HFF-Myc (cell line): Measurements from ENCODE around the gene ARHGAP15.

Experiments
- DNase-seq: peaks from one replicate; pipeline ENCODE4 v3.0.0-alpha.2; 2011; ENCODE audit warnings: low read depth; ENCODE audit errors: extremely low read depth
- H3K4me3 ChIP-seq: replicated peaks from 2 replicates; pipeline ENCODE4 v1.5.1; 2011; ENCODE audit warnings: low read depth, mild to moderate bottlenecking, control low read depth, low read length
- CTCF ChIP-seq: IDR thresholded peaks from 2 replicates; pipeline ENCODE4 v1.5.1; 2012; ENCODE audit warnings: mild to moderate bottlenecking, low read depth, low read length, control low read depth; ENCODE audit errors: missing control alignments

Gene ARHGAP15

GRCh38 chr2:143237146-143237777 lies 108.0 kb downstream of the ARHGAP15 start:
- no peak for TF ChIP-seq CTCF
- no peak overlapping the region for H3K4me3 ChIP-seq
- no peak for DNase-seq

- no peak overlapping the region for H3K4me3 ChIP-seq
- DNase-seq = no peak
- TF ChIP-seq CTCF = no peak
Measured at GRCh38 chr2:143241403-143242088, 112.3 kb downstream of the ARHGAP15 start.

- DNase-seq = no peak
- no peak overlapping the region for H3K4me3 ChIP-seq
- no peak for TF ChIP-seq CTCF
Measured at GRCh38 chr2:143246246-143246645, 117.0 kb downstream of the ARHGAP15 start.

- H3K4me3 ChIP-seq = no peak overlapping the region
- no peak for TF ChIP-seq CTCF
- DNase-seq = no peak
Measured at GRCh38 chr2:143246815-143247744, 117.9 kb downstream of the ARHGAP15 start.

- DNase-seq = no peak
- TF ChIP-seq CTCF = no peak
- H3K4me3 ChIP-seq = no peak overlapping the region
Measured at GRCh38 chr2:143248631-143249030, 119.4 kb downstream of the ARHGAP15 start.

GRCh38 chr2:143251681-143252080 lies 122.5 kb downstream of the ARHGAP15 start:
- H3K4me3 ChIP-seq = no peak overlapping the region
- no peak for TF ChIP-seq CTCF
- no peak for DNase-seq
